Sigmoid colon (tissue), 7 donors: ENCODE results near the gene RALB. TPM values are rescaled to one million over a fixed set of nuclear protein-coding genes. Genes with fewer than 3 reads are reported as not detected.

Source experiments
- DNase-seq: peaks from one replicate; pipeline ENCODE4 v3.0.0-alpha.2; 2019
- H3K27ac ChIP-seq, 4 donors: fragments of 200-600 bp; sonication (generic); one replicate each; pipeline ENCODE4 v1.5.1; 2016 to 2019; ENCODE audit warnings: mild to moderate bottlenecking in 1 of 4
- H3K27me3 ChIP-seq, 3 donors: fragments of 200-600 bp; sonication (generic); one replicate each; pipeline ENCODE4 v1.5.1; 2019; ENCODE audit warnings: mild to moderate bottlenecking in 1 of 3
- H3K36me3 ChIP-seq, 4 donors: fragments of 200-600 bp; sonication (generic); one replicate each; pipeline ENCODE4 v1.5.1; 2016 to 2019
- H3K4me1 ChIP-seq, 4 donors: fragments of 200-600 bp; sonication (generic); one replicate each; pipeline ENCODE4 v1.5.1; 2017 to 2019
- H3K4me3 ChIP-seq, 4 donors: fragments of 200-600 bp; sonication (generic); one replicate each; pipeline ENCODE4 v1.5.1; 2017 to 2019; ENCODE audit warnings: mild to moderate bottlenecking in 2 of 4, moderate library complexity in 1 of 4
- H3K9me3 ChIP-seq, 4 donors: fragments of 200-600 bp in 3 of 4; sonication (generic) in 3 of 4; one replicate each; pipeline versions ENCODE4 v1.5.1 to v1.6.1; 2013 to 2019
- CTCF ChIP-seq, 4 experiments: fragments of 450-650 bp in 3 of 4; fragments of 200-600 bp in 1 of 4; IDR thresholded peaks; one replicate each; pipeline ENCODE4 v1.5.1; 2016 to 2019; ENCODE audit warnings: antibody characterized with exemption in 4 of 4, mild to moderate bottlenecking in 3 of 4, moderate library complexity in 2 of 4
- EP300 ChIP-seq, 4 donors: sonication (generic); formaldehyde crosslinking; IDR thresholded peaks; one replicate each; pipeline ENCODE4 v1.6.1; 2017; ENCODE audit warnings: antibody characterized with exemption in 4 of 4
- POLR2A ChIP-seq, 2 donors: fragments of 450-650 bp; IDR thresholded peaks; one replicate each; pipeline ENCODE4 v1.6.1; 2016; ENCODE audit warnings: antibody characterized with exemption in 2 of 2, mild to moderate bottlenecking in 2 of 2, moderate library complexity in 2 of 2
- POLR2AphosphoS5 ChIP-seq, 4 donors: sonication (generic); formaldehyde crosslinking; IDR thresholded peaks; one replicate each; pipeline ENCODE4 v1.6.1; 2017; ENCODE audit warnings: antibody characterized with exemption in 4 of 4
- WGBS, 2 donors: extraction: QIAGEN DNeasy Blood & Tissue Kit; methylation state at CpG; one replicate each; pipeline ENCODE4 v1.1.7; 2013; 5-methylcytosine and 5-hydroxymethylcytosine counted together
- intact Hi-C: fragments of 100-400 bp; cut with DNase I; formaldehyde crosslinking; loops from one replicate; pipeline ENCODE4 v1.15.1; 2023
- polyA plus RNA-seq, 3 donors: library from polyadenylated mRNA; stranded (reverse); fragments of 200-250 nt; gene quantifications; one replicate each; pipeline ENCODE4 v1.2.3, GENCODE V29; 2013
- total RNA-seq, 4 donors: library from RNA; depleted of rRNA; stranded (reverse); fragments of >200 nt; gene quantifications; one replicate each; pipeline ENCODE4 v1.1.0, GENCODE V29; 2016
- donor health status: healthy with polysubstance abuse.
- donor health status: Bipolar disorder and iron deficiency.
- donor health status: healthy.

RALB gene
- total and polyA plus RNA-seq, 7 donors: 47.9 to 143 (median 60.2) TPM

- intact Hi-C loops: loop anchor here (1.0 to 2.0 kb wide), 2 partner anchors 27 to 61 kb away; no protein-coding TSS in a partner anchor
These were observed 800 bp upstream of the RALB start for GRCh38 chr2:120251880-120252224.

GRCh38 chr2:120253021-120253882, 600 bp downstream of the RALB start:
- 0 to 1% methylated on average over 60 of the region's 60 CpGs for WGBS, 2 donors
- Histone ChIP-seq H3K27ac (peak overlapping the region; percentile 85 to 94 (median 92)), H3K4me3 (peak overlapping the region; percentile 57 to 98 (median 88)), H3K9me3 (no peaks in the 10 kb centered on the region), H3K27me3 (no peaks in the 10 kb centered on the region), H3K36me3 (no peaks in the 10 kb centered on the region), H3K4me1 (peaks cover 0 to 27% (median 14%) of the 10 kb centered on the region in 4 donors)
- intact Hi-C loops: loop anchor here (2.0 kb wide), 1 partner anchor 60 kb away; no protein-coding TSS in a partner anchor
- peak in 1 of 4 donors; percentile 14 for TF ChIP-seq POLR2AphosphoS5 (IDR thresholded peaks at IDR 0.05)
- TF ChIP-seq CTCF (IDR thresholded peaks at IDR 0.05): peak in 2 of 4 experiments; percentile 24 to 50
- no peak for TF ChIP-seq POLR2A (IDR thresholded peaks at IDR 0.05)
- no peak for TF ChIP-seq EP300 (IDR thresholded peaks at IDR 0.05)
- peak; percentile 94 for DNase-seq

More at GRCh38 chr2:120251880-120252224, 800 bp upstream of the RALB start:
- Histone ChIP-seq H3K4me3 (peak overlapping the region; percentile 57 to 98 (median 88)), H3K36me3 (no peaks in the 10 kb centered on the region), H3K9me3 (no peaks in the 10 kb centered on the region), H3K27ac (peak overlapping the region; percentile 85 to 94 (median 92)), H3K4me1 (peaks cover 0 to 27% (median 14%) of the 10 kb centered on the region in 4 donors), H3K27me3 (no peaks in the 10 kb centered on the region)
- TF ChIP-seq POLR2AphosphoS5 (IDR thresholded peaks at IDR 0.05) (no peak), POLR2A (IDR thresholded peaks at IDR 0.05) (no peak), CTCF (IDR thresholded peaks at IDR 0.05) (no peak), EP300 (IDR thresholded peaks at IDR 0.05) (no peak)
- WGBS, 2 donors: 6 to 17% methylated on average over 6 of the region's 6 CpGs
- DNase-seq: no peak

- Histone ChIP-seq H3K27me3 (no peaks in the 10 kb centered on the region), H3K4me1 (peaks cover 0 to 27% (median 14%) of the 10 kb centered on the region in 4 donors), H3K36me3 (no peaks in the 10 kb centered on the region), H3K4me3 (peak overlapping the region; percentile 57 to 98 (median 88)), H3K9me3 (no peaks in the 10 kb centered on the region), H3K27ac (peak overlapping the region in 1 of 4 donors; percentile 94)
- intact Hi-C loops: no loop called here
- TF ChIP-seq CTCF (IDR thresholded peaks at IDR 0.05) (no peak), EP300 (IDR thresholded peaks at IDR 0.05) (no peak), POLR2AphosphoS5 (IDR thresholded peaks at IDR 0.05) (no peak), POLR2A (IDR thresholded peaks at IDR 0.05) (no peak)
- peak; percentile 35 for DNase-seq
- 72 to 85% methylated on average over 8 of the region's 8 CpGs for WGBS, 2 donors
These were observed 1.5 kb downstream of the RALB start for GRCh38 chr2:120254178-120254577.

- DNase-seq: peak; percentile 18
- Histone ChIP-seq H3K4me1 (peaks cover 0 to 27% (median 14%) of the 10 kb centered on the region in 4 donors), H3K4me3 (no peak overlapping the region), H3K27me3 (no peaks in the 10 kb centered on the region), H3K9me3 (no peaks in the 10 kb centered on the region), H3K27ac (no peak overlapping the region), H3K36me3 (no peaks in the 10 kb centered on the region)
- intact Hi-C loops: no loop called here
- TF ChIP-seq POLR2AphosphoS5 (IDR thresholded peaks at IDR 0.05) (no peak), POLR2A (IDR thresholded peaks at IDR 0.05) (no peak), CTCF (IDR thresholded peaks at IDR 0.05) (no peak), EP300 (IDR thresholded peaks at IDR 0.05) (no peak)
- WGBS, 2 donors: 74 to 94% methylated on average over 6 of the region's 6 CpGs
These were observed 2.4 kb downstream of the RALB start for GRCh38 chr2:120255071-120255470.
